Activated CD4-positive, CD25-positive, alpha-beta regulatory T cell treated with anti-CD3 and anti-CD28 coated beads, Interleukin-2, amount 50 U/mL, for 16 hours (primary cell): ENCODE measurements around the gene NCAM2.

Source experiments
- DNase-seq: peaks from one replicate; pipeline ENCODE4 v3.0.0-alpha.2; 2020; ENCODE audit warnings: low read depth, low spot score

Gene NCAM2

GRCh38 chr21:20997636-20998455 lies at the start of gene NCAM2:
NCAM2 (plus strand) TSS chr21:20998409.
- DNase-seq = no peak

GRCh38 chr21:20949884-20950283 lies 48.3 kb upstream of the NCAM2 start:
- DNase-seq = no peak

GRCh38 chr21:20965816-20966215 lies 32.4 kb upstream of the NCAM2 start:
- DNase-seq = no peak

- no peak for DNase-seq
Observed at GRCh38 chr21:20968391-20968790, 29.8 kb upstream of the NCAM2 start.

GRCh38 chr21:20970691-20971090 lies 27.5 kb upstream of the NCAM2 start:
- no peak for DNase-seq

- no peak for DNase-seq
Observed at GRCh38 chr21:20971296-20971921, 26.8 kb upstream of the NCAM2 start.

GRCh38 chr21:20994790-20995189 lies 3.4 kb upstream of the NCAM2 start:
- no peak for DNase-seq

- no peak for DNase-seq
Observed at GRCh38 chr21:20996421-20997310, 1.5 kb upstream of the NCAM2 start.

GRCh38 chr21:20997311-20997635 lies 936 bp upstream of the NCAM2 start:
- DNase-seq = no peak

- DNase-seq = no peak
Observed at GRCh38 chr21:20998456-20998789, 214 bp downstream of the NCAM2 start.

GRCh38 chr21:20998886-20999285 lies 677 bp downstream of the NCAM2 start:
- DNase-seq = no peak

GRCh38 chr21:20999659-21000058 lies 1.4 kb downstream of the NCAM2 start:
- DNase-seq = no peak

GRCh38 chr21:21000591-21001175 lies 2.5 kb downstream of the NCAM2 start:
- DNase-seq = no peak

- no peak for DNase-seq
Observed at GRCh38 chr21:21001591-21002100, 3.4 kb downstream of the NCAM2 start.

- DNase-seq = no peak
Observed at GRCh38 chr21:21002153-21002552, 3.9 kb downstream of the NCAM2 start.

GRCh38 chr21:21003701-21004100 lies 5.5 kb downstream of the NCAM2 start:
- DNase-seq = no peak

- DNase-seq = no peak
Observed at GRCh38 chr21:21007606-21008005, 9.4 kb downstream of the NCAM2 start.

GRCh38 chr21:21010228-21010627 lies 12.0 kb downstream of the NCAM2 start:
- no peak for DNase-seq

GRCh38 chr21:21010698-21011097 lies 12.5 kb downstream of the NCAM2 start:
- no peak for DNase-seq

- DNase-seq = no peak
Observed at GRCh38 chr21:21018821-21019220, 20.6 kb downstream of the NCAM2 start.

- no peak for DNase-seq
Observed at GRCh38 chr21:21019681-21020080, 21.5 kb downstream of the NCAM2 start.

- no peak for DNase-seq
Observed at GRCh38 chr21:21025742-21026141, 27.5 kb downstream of the NCAM2 start.
